ENCODE data around the gene MEGF11.

MEGF11 gene

GRCh38 chr15:66147440-66147839 lies 106.1 kb downstream of the MEGF11 start:
- DNase-seq (ENCODE audit: low spot score) (no peak), FAIRE-seq (no peak)

GRCh38 chr15:66145726-66146182 lies 107.8 kb downstream of the MEGF11 start:
- DNase-seq (ENCODE audit: low spot score) (no peak), FAIRE-seq (no peak)

- DNase-seq (ENCODE audit: low spot score) = no peak
- FAIRE-seq = no peak
These were observed 108.4 kb downstream of the MEGF11 start for GRCh38 chr15:66144978-66145725.

GRCh38 chr15:66142285-66142684 lies 111.3 kb downstream of the MEGF11 start:
- DNase-seq (ENCODE audit: low spot score) (no peak), FAIRE-seq (peak; percentile 9)

- DNase-seq (ENCODE audit: low spot score) (no peak), FAIRE-seq (peak; percentile 17)
These were observed 113.9 kb downstream of the MEGF11 start for GRCh38 chr15:66139591-66140207.

GRCh38 chr15:66138892-66139590 lies 114.5 kb downstream of the MEGF11 start:
- FAIRE-seq (peak; percentile 35), DNase-seq (ENCODE audit: low spot score) (no peak)

- no peak for DNase-seq (ENCODE audit: low spot score)
- no peak for FAIRE-seq
These were observed 115.3 kb downstream of the MEGF11 start for GRCh38 chr15:66138096-66138783.

- no peak for DNase-seq (ENCODE audit: low spot score)
- no peak for FAIRE-seq
These were observed 116.6 kb downstream of the MEGF11 start for GRCh38 chr15:66136948-66137347.

- FAIRE-seq (no peak), DNase-seq (ENCODE audit: low spot score) (no peak)
These were observed 117.9 kb downstream of the MEGF11 start for GRCh38 chr15:66135664-66136063.

GRCh38 chr15:66134284-66134683 lies 119.3 kb downstream of the MEGF11 start:
- DNase-seq (ENCODE audit: low spot score) (no peak), FAIRE-seq (no peak)

- FAIRE-seq (no peak), DNase-seq (ENCODE audit: low spot score) (no peak)
These were observed 120.2 kb downstream of the MEGF11 start for GRCh38 chr15:66133247-66133885.

GRCh38 chr15:66132251-66132816 lies 121.2 kb downstream of the MEGF11 start:
- peak; percentile 59 for FAIRE-seq
- no peak for DNase-seq (ENCODE audit: low spot score)

GRCh38 chr15:66131831-66132230 lies 121.7 kb downstream of the MEGF11 start:
- DNase-seq (ENCODE audit: low spot score) = no peak
- FAIRE-seq = no peak

GRCh38 chr15:66131200-66131599 lies 122.3 kb downstream of the MEGF11 start:
- DNase-seq (ENCODE audit: low spot score) (no peak), FAIRE-seq (peak; percentile 71)

GRCh38 chr15:66130496-66131034 lies 123.0 kb downstream of the MEGF11 start:
- FAIRE-seq (no peak), DNase-seq (ENCODE audit: low spot score) (no peak)

GRCh38 chr15:66129586-66129985 lies 124.0 kb downstream of the MEGF11 start:
- DNase-seq (ENCODE audit: low spot score) (no peak), FAIRE-seq (peak; percentile 5)

- DNase-seq (ENCODE audit: low spot score) (no peak), FAIRE-seq (no peak)
These were observed 125.4 kb downstream of the MEGF11 start for GRCh38 chr15:66128116-66128680.

- FAIRE-seq (no peak), DNase-seq (ENCODE audit: low spot score) (no peak)
These were observed 127.1 kb downstream of the MEGF11 start for GRCh38 chr15:66126456-66126855.

- DNase-seq (ENCODE audit: low spot score) (no peak), FAIRE-seq (no peak)
These were observed 127.5 kb downstream of the MEGF11 start for GRCh38 chr15:66126031-66126441.

GRCh38 chr15:66124651-66125050 lies 128.9 kb downstream of the MEGF11 start:
- no peak for DNase-seq (ENCODE audit: low spot score)
- peak; percentile 59 for FAIRE-seq

Measured in urothelium cell line (cell line).